ENCODE data around the gene PAK3.

Gene PAK3

DNA sequence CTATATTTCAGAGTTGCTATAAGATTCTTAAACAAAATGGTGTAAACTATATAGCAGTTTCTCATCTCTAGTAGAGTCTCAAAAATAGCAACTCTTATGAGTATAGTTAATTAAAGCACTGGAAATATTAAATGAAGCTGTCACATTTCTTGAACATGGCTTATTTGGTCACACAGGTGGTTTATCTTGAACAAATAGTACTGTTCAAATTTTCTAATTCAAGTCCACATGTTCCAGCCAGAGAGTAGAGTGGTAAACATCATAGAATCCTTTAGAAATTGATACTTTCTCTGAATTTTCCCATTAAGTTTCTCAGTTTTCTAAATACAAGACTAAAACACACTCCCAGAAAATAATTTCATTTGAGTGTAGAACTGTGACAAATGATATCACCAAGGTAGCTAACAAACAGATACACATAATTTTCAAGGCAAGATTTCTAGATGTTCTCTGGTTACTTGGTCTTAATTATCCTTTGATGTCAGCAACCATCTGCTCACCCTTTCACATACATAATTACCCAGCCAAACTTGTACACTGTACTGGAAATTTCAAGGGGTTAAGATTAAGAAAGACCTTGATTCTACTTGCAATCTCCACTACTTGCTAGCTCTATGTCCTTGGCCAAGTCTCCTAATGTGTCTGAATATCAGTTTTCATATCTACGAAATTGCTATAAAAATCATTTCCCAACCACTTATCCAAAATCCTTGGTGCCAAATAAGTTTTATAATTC lies 24.3 kb upstream of the PAK3 start:
- Histone ChIP-seq H3K27ac (ENCODE audit: low read length) (no peak overlapping the region), H3K4me3 (ENCODE audit: low read length) (no peak overlapping the region), H3K9me3 (replicated peaks; ENCODE audit: insufficient read depth, low read length) (no peaks in the 10 kb centered on the region), H3K9me2 (replicated peaks; ENCODE audit: insufficient read depth, low read length) (no peaks in the 10 kb centered on the region), H3K36me3 (replicated peaks; ENCODE audit: insufficient read depth, low read length) (no peaks in the 10 kb centered on the region), H4K20me1 (ENCODE audit: insufficient read depth, low read length) (no peaks in the 10 kb centered on the region), H2AFZ (ENCODE audit: low read length) (no peak overlapping the region), H3K27me3 (replicated peaks; ENCODE audit: insufficient read depth, low read length) (no peaks in the 10 kb centered on the region), H3K4me1 (ENCODE audit: low read length) (no peaks in the 10 kb centered on the region), H3K4me2 (ENCODE audit: low read depth, low read length) (no peak overlapping the region), H3K9ac (ENCODE audit: low read length) (no peak overlapping the region), H3F3A (ENCODE audit: insufficient read depth, low read length) (no peaks in the 10 kb centered on the region), H3K79me2 (ENCODE audit: low read length) (no peaks in the 10 kb centered on the region)
- TF ChIP-seq EZH2phosphoT487 (IDR thresholded peaks at IDR 0.05; ENCODE audit: low read length) = no peak
- no peak for TF ChIP-seq EZH2 (optimal IDR thresholded peaks at IDR 0.05; ENCODE audit: low read depth, low read length)
- TF ChIP-seq CTCF (IDR thresholded peaks at IDR 0.05; ENCODE audit: low read length) = no peak
- DNase-seq = no peak

DNA sequence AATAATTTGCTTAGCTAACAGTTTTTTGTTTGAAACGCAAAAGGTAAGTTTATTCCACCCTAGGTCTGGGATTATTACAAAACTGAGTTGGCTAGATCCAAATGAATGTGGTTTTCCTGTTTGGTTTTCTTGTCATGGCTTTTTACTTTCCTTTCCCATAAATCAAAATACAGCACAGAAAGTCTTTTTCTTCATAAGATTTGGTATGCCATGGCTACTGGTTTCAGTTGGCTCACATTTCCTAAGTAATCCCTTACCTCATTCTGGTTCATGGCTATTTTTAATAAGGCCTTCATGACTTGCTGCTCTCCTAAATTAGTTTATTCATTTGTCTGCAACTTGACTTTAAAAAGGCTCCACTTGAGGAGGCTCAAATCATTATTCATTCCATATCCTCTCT lies 12.9 kb upstream of the PAK3 start:
- Histone ChIP-seq H3K36me3 (replicated peaks; ENCODE audit: insufficient read depth, low read length) (no peaks in the 10 kb centered on the region), H3K4me3 (ENCODE audit: low read length) (no peak overlapping the region), H3K27me3 (replicated peaks; ENCODE audit: insufficient read depth, low read length) (no peaks in the 10 kb centered on the region), H3K9me2 (replicated peaks; ENCODE audit: insufficient read depth, low read length) (no peaks in the 10 kb centered on the region), H2AFZ (ENCODE audit: low read length) (no peak overlapping the region), H3K79me2 (ENCODE audit: low read length) (no peaks in the 10 kb centered on the region), H3K4me1 (ENCODE audit: low read length) (no peaks in the 10 kb centered on the region), H3F3A (ENCODE audit: insufficient read depth, low read length) (no peaks in the 10 kb centered on the region), H3K4me2 (ENCODE audit: low read depth, low read length) (no peak overlapping the region), H3K9ac (ENCODE audit: low read length) (no peak overlapping the region), H4K20me1 (ENCODE audit: insufficient read depth, low read length) (no peaks in the 10 kb centered on the region), H3K27ac (ENCODE audit: low read length) (no peak overlapping the region), H3K9me3 (replicated peaks; ENCODE audit: insufficient read depth, low read length) (no peaks in the 10 kb centered on the region)
- no peak for TF ChIP-seq EZH2phosphoT487 (IDR thresholded peaks at IDR 0.05; ENCODE audit: low read length)
- no peak for TF ChIP-seq EZH2 (optimal IDR thresholded peaks at IDR 0.05; ENCODE audit: low read depth, low read length)
- TF ChIP-seq CTCF (IDR thresholded peaks at IDR 0.05; ENCODE audit: low read length) = no peak
- DNase-seq = no peak

GRCh38 chrX:111086591-111087006 lies 9.4 kb upstream of the PAK3 start:
- no peaks in the 10 kb centered on the region for H3F3A ChIP-seq (ENCODE audit: insufficient read depth, low read length)
- no peak overlapping the region for H3K27ac ChIP-seq (ENCODE audit: low read length)
- no peak overlapping the region for H2AFZ ChIP-seq (ENCODE audit: low read length)
- H3K9me2 ChIP-seq (replicated peaks; ENCODE audit: insufficient read depth, low read length) = no peaks in the 10 kb centered on the region
- H3K9ac ChIP-seq (ENCODE audit: low read length) = no peak overlapping the region
- no peaks in the 10 kb centered on the region for H3K36me3 ChIP-seq (replicated peaks; ENCODE audit: insufficient read depth, low read length)
- no peaks in the 10 kb centered on the region for H4K20me1 ChIP-seq (ENCODE audit: insufficient read depth, low read length)
- no peaks in the 10 kb centered on the region for H3K4me1 ChIP-seq (ENCODE audit: low read length)
- no peaks in the 10 kb centered on the region for H3K9me3 ChIP-seq (replicated peaks; ENCODE audit: insufficient read depth, low read length)
- H3K27me3 ChIP-seq (replicated peaks; ENCODE audit: insufficient read depth, low read length) = no peaks in the 10 kb centered on the region
- DNase-seq = no peak
- no peak overlapping the region for H3K4me3 ChIP-seq (ENCODE audit: low read length)
- TF ChIP-seq CTCF (IDR thresholded peaks at IDR 0.05; ENCODE audit: low read length) (no peak), EZH2 (optimal IDR thresholded peaks at IDR 0.05; ENCODE audit: low read depth, low read length) (no peak), EZH2phosphoT487 (IDR thresholded peaks at IDR 0.05; ENCODE audit: low read length) (no peak)
- no peak overlapping the region for H3K4me2 ChIP-seq (ENCODE audit: low read depth, low read length)
- no peaks in the 10 kb centered on the region for H3K79me2 ChIP-seq (ENCODE audit: low read length)
